Stomach (tissue), 4 donors: ENCODE measurements around the gene SSBP3.

ENCODE experiments used
- CTCF ChIP-seq, 7 experiments: fragments of 450-650 bp in 4 of 7; fragments of 200-600 bp in 3 of 7; sonication (generic) in 3 of 7; IDR thresholded peaks; one replicate each; pipeline ENCODE4 v1.5.1; 2016 to 2019; ENCODE audit warnings: antibody characterized with exemption in 7 of 7, control low read depth in 2 of 7, mild to moderate bottlenecking in 1 of 7
- POLR2AphosphoS5 ChIP-seq, 3 donors: sonication (generic); formaldehyde crosslinking; IDR thresholded peaks; one replicate each; pipeline ENCODE4 v1.6.1; 2016; ENCODE audit warnings: antibody characterized with exemption in 3 of 3

- no peak for TF ChIP-seq CTCF (IDR thresholded peaks at IDR 0.05)
- no peak for TF ChIP-seq POLR2AphosphoS5 (IDR thresholded peaks at IDR 0.05)
Observed at GRCh38 chr1:54342742-54343687, 63.2 kb downstream of the SSBP3 start.
